Hindlimb muscle (tissue), 1 donor: ENCODE measurements around the gene GEMIN7. TPM values are rescaled to one million over a fixed set of nuclear protein-coding genes. Genes with fewer than 3 reads are reported as not detected.

Experiments
- DNase-seq: peaks from one replicate; pipeline ENCODE4 v3.0.0-alpha.2; 2013
- polyA plus RNA-seq: library from polyadenylated mRNA; unstranded; fragments of 120-200 nt; gene quantifications from one replicate; pipeline ENCODE4 v1.2.1, GENCODE V29; 2013; ENCODE audit not compliant: insufficient read length

GEMIN7 gene
- polyA plus RNA-seq, 1 donor, result 22.6 TPM

DNA sequence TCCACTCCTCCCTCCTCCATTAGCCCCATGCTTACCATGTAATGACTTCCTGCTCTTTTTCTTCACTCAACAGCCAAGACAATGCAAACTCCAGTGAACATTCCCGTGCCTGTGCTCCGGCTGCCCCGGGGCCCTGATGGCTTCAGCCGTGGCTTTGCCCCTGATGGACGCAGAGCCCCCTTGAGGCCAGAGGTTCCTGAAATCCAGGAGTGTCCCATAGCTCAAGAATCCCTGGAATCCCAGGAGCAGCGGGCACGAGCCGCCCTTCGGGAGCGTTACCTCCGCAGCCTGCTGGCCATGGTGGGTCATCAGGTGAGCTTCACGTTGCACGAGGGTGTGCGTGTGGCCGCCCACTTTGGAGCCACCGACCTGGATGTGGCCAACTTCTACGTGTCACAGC lies 11.0 kb downstream of the GEMIN7 start:
- DNase-seq, result no peak

DNA sequence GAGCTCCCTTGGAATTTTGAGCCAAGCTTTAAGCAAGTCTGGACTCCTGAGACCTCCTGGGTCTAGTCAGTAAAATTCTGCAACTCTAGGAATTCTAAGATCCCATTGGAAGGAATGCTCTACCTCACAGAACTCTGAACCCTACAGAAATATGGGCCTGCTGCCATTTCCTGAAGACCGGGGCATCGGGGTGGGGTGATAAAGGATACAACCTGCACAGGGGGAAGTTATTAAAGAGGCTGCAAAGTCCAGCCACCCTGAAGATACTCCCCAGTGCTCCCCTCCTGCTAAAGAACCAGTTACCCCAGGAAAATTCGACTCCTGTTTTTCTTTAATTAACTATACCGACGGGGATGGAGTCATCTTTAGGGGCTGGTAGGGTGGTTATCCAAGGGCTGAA lies 11.5 kb downstream of the GEMIN7 start:
- DNase-seq, result no peak

GRCh38 chr19:45091031-45091923 lies 12.2 kb downstream of the GEMIN7 start:
- peak; percentile 99 for DNase-seq

DNA sequence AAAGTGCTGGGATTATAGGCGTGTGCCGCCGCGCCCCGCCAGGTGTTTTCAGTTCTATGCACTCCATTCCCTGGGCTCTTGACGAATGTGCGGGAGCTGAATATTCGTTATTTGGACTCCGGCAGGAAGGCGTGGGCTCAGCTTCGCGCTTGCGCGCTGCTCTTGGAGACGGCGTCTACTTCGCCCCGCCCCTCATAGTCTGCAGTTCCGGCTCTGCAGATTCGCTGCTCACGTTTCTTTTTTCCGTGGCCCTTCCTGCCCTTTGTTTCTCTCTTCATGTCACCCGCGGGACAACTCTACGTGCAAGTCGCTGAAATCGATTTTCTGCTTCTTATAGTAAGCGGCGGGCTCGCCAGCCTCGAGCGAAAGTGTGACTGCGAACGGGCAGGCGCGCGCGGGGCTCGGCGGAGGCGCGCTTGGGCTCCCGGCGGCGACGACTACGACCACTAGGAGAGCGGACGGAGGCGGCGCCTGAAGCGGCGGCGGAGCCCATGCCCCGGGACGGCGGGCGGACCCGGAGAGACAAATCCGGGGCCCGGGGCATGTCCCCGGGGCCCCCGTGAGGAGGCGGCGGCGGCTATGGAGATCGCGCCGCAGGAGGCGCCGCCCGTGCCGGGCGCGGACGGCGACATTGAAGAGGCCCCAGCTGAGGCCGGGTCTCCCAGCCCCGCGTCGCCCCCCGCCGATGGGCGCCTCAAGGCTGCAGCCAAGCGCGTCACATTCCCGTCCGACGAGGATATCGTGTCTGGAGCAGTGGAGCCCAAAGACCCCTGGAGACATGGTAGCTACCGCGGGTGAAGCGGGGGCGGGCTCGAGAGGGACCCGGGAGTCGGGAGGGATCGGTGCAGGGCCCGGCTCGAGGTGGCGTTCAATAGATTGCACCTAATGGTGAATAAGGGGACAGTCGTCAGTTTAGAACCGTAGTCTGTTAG lies 14.0 kb downstream of the GEMIN7 start, which contains the start of gene PPP1R37:
Gene PPP1R37, plus strand, starts transcription at position 433 of the 932 bp plus-strand sequence. Its CDS starts 147 bp downstream, at position 580.
- DNase-seq, result peak; percentile 96

DNA sequence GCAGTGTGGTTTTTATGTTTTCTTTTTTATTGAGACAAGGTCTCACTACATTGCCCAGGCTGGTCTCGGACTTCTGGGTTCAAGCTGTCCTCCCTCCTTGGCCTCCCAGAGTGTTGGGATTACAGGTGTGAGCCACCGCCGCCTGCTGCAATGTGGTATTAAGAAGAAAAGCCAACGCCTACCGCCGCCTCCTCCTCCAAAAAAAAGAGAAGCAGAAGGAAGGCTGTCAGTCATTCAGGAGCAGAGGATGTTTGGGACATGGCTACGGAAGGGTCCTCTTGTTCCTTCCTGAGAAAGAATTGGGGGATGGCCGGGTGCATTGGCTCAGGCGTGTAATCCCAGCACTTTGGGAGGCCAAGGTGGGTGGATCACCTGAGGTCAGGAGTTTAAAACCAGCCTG lies 15.1 kb downstream of the GEMIN7 start:
- DNase-seq, result no peak

- DNase-seq, result no peak
These were observed 15.6 kb downstream of the GEMIN7 start for GRCh38 chr19:45094707-45095106.

GRCh38 chr19:45095496-45096413 lies 16.7 kb downstream of the GEMIN7 start:
- DNase-seq, result no peak

GRCh38 chr19:45096700-45097099 lies 17.6 kb downstream of the GEMIN7 start:
- DNase-seq, result no peak

DNA sequence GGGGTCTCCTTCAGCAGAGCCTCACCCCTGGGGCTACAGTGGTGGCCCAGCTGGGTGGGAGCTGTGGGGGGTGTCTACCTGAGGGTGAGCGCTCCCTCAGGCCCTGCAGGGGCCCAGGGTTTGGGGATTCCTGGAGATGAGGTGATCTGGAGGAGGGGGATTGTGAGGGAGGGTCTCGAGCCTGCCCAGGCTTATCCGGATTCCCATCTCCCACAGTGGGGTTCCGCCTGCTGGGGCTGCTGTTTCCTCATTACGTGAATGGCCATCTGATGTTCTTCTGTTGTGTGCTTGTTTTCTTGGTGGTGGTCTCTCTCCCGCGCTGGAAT lies 18.4 kb downstream of the GEMIN7 start:
- DNase-seq, result no peak

- DNase-seq, result no peak
These were observed 18.9 kb downstream of the GEMIN7 start for GRCh38 chr19:45097776-45098520.

DNA sequence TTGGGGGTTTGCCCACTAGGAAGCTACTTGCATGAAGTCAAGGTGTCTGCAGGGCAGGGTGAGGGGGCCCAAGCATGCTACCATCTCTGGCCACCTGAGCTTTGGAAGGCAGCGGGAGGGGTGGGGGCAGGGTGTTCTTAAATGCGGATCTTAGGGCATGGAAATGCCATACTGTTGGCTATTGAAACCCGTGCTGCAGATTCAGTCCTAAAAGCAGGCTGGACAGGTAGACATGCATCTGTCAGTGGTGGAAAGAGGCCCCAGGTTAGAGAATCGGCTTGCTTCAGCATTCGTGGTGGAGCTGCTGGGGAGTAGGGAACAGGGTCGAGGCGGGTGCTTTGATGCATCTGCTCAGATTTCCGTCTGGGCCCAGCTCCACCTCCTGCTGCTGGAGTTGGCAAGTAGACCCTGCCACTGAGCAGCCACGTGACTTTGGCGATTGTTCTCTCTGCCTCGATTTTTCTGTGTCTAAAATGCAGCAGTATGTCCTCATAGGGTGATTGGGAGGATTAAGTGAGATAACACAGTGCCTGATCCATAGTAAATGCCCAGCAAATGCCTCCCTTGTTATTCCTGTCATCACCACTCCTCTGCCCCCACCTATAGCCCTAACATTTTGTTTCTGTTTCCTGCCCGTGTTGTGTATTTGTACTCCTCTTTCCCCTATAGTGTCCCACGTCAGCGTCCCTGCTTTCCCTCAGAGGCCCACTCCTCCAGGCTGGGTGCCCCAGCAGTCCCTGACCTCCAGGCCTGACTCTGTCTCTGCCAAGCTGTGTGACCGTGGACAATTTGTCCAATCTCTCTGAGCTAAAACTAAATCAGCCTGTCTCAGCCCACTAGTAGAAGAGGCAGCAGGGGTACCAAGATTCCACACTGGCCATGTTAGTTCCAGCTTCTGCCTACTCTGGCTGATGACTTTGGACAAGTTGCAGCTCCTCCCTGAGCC lies 19.7 kb downstream of the GEMIN7 start:
- DNase-seq, result no peak

DNA sequence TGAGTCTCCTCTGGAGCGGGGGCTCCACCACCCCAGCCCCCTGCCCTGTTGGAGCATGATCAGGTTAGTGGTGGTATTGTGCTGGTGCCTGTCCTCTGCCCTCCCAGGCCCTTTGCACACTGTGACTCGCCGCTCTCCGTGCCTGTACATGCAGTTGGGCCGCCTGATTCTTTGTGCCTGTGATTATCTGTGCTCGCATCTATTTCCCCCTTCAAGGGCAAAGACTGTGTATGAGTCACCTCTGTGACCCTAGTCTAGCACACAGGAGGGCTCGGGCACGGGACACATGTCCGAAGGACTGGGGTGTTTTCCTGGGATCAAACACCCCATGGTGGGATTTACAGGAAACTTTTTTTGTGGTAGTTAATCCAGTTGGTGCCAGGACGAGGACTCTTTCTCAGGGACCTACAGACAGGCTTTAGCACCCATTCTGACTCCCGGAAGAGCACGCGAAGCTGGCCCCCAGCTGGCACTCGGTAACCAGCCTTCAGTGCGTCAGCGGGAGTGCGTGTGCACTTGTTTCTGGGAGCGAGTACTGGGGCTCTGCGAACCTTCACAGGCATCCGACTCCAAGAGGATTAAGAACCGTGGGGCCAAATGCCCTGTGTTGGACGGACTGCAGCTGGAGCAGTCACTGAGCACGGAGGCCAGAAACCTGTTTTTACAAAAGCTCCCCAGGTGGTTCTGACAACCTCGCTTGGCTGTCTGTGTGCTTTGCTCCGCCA lies 20.6 kb downstream of the GEMIN7 start:
- DNase-seq, result no peak

DNA sequence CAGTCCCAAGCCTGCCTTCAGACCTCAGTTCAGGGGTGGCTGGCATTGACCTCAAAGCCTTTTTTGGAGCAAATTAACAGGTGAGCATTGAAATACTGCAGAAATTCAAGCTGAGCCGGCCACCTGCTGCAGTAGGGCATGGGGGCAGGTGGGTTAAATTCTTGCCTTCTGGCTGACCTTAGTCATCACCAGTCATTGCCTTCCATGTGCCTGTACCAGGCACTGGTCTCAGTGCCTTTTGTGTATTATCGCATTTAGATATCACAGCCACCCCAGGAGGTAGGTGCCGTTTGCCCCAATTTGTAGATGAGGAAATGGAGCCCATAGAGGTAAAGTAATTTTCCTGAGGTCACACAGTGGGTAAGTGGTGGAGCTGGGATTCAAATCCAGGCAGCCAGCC lies 21.1 kb downstream of the GEMIN7 start:
- no peak for DNase-seq

- no peak for DNase-seq
These were observed 21.8 kb downstream of the GEMIN7 start for GRCh38 chr19:45100846-45101252.

GRCh38 chr19:45101806-45102205 lies 22.7 kb downstream of the GEMIN7 start:
- no peak for DNase-seq

DNA sequence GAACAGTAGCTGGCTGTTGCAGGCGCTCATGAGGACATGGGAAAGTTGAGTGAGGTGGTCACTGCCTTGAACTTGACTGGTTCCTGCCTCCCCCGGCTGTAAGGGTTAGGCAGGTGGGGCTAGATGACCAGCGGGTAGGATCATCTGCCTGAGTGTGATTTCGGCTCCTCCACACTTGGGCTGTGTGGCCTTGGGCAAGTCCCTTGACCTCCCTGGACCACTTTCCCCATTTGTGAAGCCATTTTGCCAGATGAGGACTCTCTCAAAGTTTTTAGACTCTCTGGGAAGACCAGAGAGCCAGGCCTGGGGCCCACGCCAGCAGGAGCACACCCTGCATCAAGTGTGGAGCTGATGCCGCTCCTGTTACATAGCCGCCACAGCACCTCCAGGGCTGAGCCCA lies 23.4 kb downstream of the GEMIN7 start:
- DNase-seq, result no peak

GRCh38 chr19:45103156-45103507 lies 24.1 kb downstream of the GEMIN7 start:
- no peak for DNase-seq

- DNase-seq, result no peak
These were observed 24.7 kb downstream of the GEMIN7 start for GRCh38 chr19:45103508-45104319.
